Kasumi-1 (cell line): ENCODE data around the gene EMC1.
"Not testable (repeated sequence)": the region's sequence is repeated elsewhere in the genome, so short reads cannot be mapped to it uniquely, and the experiment has no call there.

Source experiments
- DNase-seq, 2 experiments: peaks; one replicate each; lab custom pipeline; 2025; lab: John Stamatoyannopoulos, UW

The EMC1 gene

GRCh38 chr1:19251305-19252196 lies at the start of gene EMC1, which contains the start of gene MRTO4:
TSS of gene EMC1 (minus strand) at chr1:19251524. CDS start at chr1:19251509, 15 bp downstream.
TSS of gene MRTO4 (plus strand) at chr1:19251805. CDS start at chr1:19251836, 31 bp downstream.
- DNase-seq = peak; percentile 76 to 78

GRCh38 chr1:19300211-19300610 lies 48.9 kb upstream of the EMC1 start:
- no peak for DNase-seq

DNA sequence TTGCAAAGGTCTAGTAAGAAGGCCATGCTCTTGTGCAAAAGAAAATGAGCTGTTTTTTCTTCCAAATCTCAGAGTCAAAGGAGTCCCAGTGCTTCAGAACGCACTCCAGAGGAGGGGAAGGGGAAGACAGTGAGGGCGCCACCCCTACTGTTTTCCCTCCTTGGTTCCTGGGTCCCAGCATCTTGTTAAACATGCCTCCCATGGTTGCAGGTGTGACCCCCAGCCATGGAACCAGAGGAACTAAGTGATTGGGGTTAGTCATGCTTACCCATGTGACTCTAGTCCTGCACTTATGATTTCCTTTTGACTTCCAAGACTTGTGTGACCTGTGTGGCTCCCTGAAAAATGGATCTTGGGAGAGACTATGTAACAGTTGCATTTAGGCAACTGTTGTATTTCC lies 43.3 kb upstream of the EMC1 start:
- DNase-seq = no peak

GRCh38 chr1:19289244-19289643 lies 37.9 kb upstream of the EMC1 start:
- DNase-seq = no peak

DNA sequence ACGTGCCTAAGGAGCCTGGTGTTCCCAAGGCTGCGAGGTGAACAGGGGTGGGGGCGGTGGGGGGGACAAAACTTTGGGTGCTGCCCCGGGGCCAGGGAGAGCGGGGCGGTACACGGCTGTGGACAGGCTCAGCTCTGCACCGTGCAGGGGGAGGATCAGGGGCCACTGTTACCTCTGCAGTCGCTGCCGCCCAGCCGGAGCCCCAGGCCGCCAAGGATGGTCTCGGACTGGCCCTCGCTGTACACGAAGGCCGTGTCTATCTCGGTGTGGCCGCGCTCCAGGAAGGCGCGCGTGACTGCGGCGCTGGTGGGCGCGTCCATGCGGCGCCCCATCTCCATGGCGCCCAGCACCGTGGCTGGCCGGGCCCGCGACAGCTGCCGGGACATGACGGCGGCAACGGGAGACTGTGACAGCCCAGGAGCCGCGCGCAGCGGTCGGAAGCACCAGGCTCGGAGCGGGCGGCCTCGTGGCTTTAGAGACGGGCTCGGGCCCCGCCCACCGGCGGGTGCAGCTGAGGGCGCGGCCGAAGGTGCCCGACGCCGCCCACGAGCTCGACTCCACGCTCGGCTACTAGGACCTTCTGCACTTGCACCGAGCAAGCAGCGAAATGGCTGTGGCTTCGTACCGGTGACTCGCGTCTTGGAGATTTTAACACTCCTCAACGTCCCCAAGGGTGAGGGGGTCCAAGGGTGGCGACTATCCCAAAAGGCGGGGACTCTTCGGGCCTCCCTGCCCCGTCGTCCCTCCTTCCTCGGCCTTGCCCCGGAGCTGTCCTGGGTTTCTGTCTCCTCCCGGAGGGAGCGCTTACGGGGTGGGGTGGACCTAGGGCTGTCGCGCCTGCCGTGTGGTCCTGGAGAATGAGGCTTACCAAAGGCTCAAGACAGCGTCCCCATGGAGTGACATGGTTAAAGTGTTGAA lies 37.3 kb upstream of the EMC1 start, which contains the start of gene AKR7A3:
TSS of gene AKR7A3 (minus strand) at position 447 of the 918 bp plus-strand sequence. CDS start at position 386, 61 bp downstream.
- DNase-seq = not testable (repeated sequence)

- DNase-seq = no peak
These were observed 36.3 kb upstream of the EMC1 start for GRCh38 chr1:19287436-19288185.

GRCh38 chr1:19285807-19286206 lies 34.5 kb upstream of the EMC1 start:
- not testable (repeated sequence) for DNase-seq

DNA sequence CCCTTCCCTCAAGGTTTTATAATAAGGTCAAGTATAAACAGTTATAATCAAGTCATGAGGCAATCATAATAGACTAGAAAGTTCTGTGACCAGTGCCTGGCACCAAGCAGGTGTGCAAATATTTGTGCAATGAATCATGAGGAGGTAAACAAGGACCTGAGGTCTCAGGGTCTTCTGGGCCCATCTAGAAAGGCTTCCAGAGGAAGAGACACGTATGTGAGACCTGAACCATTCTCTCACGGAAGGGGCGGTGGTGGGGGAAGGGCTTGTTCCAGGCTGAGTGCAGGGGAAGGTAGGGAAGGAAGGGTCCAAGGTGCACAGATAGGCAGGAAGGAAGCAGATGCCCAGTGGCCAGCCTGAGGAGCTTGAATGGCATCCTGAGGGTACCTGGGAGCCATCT lies 34.0 kb upstream of the EMC1 start:
- not testable (repeated sequence) for DNase-seq

DNA sequence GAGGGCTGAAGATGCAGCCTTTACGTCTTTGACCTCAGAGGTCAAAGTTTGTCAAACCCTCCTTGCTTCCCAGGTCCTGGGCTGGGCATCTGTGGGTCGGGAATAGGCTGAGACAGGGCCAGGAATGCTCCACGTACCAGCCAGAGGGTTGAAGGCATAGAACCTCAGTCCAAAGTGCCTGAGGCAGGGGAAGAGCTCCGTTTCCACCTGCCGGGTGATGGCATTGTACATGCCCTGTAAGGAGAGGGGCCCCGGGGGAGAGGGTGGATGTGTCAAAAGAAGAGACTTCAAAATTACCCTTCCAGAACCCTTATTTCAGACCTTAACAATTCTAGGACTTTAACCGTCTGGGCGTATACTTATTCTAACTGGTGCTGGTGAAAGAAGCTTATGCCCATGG lies 33.6 kb upstream of the EMC1 start:
- DNase-seq = no peak

- DNase-seq = no peak
These were observed 32.6 kb upstream of the EMC1 start for GRCh38 chr1:19283891-19284290.

GRCh38 chr1:19274636-19275035 lies 23.3 kb upstream of the EMC1 start:
- DNase-seq = no peak

DNA sequence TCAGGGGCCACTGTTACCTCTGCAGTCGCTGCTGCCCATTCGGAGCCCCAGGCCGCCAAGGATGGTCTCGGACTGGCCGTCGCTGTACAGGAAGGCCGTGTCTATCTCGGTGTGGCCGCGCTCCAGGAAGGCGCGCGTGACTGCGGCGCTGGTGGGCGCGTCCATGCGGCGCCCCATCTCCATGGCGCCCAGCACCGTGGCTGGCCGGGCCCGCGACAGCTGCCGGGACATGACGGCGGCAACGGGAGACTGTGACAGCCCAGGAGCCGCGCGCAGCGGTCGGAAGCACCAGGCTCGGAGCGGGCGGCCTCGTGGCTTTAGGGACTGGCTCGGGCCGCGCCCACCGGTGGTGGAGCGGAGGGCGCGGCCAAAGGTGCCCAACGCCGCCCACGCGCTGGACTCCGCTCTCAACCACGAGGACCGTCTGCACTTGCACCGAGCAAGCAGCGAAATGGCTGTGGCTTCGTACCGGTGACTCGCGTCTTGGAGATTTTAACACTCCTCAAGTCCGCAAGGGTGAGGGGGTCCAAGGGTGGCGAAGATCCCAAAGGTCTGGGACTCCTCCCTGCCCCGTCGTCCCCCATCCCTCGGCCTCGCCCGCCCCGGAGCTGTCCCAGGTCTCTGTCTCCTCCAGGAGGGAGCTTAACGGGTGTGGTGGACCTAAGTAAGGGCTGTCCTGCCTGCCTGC lies 22.7 kb upstream of the EMC1 start:
- DNase-seq = not testable (repeated sequence)

DNA sequence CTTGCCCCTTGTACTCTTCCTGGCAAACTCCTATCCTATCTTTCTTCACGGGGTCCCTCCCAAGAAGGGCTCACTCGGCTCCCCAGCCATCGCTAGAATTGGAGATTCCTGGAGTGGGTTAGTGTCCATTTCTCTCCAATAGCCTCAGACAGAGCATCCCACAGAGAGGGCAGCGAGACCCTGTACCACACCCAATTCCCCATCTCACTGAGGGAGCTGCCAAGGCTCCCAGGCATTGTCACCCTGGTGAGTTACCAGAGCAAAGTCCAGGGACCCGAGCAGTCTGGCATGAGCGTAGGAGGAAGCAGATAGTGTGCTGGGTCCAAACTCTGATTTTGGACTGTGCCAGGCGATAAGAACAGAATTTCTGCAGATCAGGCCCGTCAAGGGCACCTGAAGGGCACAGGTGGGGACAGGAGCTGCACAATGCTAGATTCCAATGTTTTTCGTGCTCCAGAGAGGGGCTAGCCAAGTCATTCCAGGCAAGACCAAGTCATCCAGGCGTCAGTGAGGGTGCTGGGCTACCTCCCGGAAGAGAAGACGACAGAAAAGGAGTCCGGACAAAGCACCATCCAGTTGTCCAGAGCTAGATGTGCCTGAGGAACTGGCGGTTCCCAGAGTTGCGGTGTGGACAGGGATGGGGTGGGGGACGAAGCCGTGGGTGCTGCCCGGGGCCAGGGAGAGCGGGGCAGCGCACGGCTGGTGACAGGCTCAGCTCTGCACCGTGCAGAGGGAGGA lies 22.0 kb upstream of the EMC1 start:
- DNase-seq = no peak

DNA sequence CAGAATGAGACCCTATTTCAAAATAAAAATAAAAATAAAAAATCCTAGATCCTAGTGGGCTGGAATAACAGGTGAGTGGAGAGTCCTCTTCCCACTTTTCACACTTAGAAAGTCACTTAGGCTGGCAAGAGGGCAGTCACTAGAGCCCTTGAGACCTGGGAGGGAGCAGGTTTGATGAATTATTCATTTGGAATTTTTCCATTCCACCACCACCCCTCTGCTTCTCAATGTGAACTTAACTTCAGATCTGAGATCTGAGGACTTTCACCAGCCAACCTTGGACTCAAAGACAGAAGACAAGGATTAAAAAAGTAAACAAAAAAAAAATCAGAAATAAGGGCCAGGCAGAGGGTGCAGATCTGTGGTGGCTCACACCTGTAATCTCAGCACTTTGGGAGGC lies 20.7 kb upstream of the EMC1 start:
- no peak for DNase-seq

- DNase-seq = not testable (repeated sequence)
These were observed 19.0 kb upstream of the EMC1 start for GRCh38 chr1:19270343-19270730.

- DNase-seq = not testable (repeated sequence)
These were observed 18.4 kb upstream of the EMC1 start for GRCh38 chr1:19269427-19270342.

GRCh38 chr1:19268445-19268844 lies 17.1 kb upstream of the EMC1 start:
- DNase-seq = no peak

DNA sequence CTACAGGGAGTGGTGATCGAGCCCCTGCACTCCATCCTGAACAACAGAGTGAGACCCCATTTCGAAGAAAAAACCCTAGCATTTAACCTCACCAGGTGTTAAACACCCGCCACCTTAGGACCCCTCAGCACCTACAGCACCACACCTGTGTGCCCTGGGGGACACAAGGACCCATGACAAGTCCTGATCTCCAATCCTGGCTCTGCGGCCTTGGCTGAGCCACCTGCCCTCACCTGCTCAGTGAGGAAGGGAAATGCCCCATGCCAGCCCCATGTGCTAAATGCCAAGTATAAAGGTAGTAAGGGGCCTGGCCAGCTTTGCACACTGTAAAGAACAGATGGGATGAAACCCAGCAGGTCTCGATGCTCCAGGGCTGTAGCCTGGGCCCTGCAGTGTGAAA lies 11.4 kb upstream of the EMC1 start:
- DNase-seq = no peak

DNA sequence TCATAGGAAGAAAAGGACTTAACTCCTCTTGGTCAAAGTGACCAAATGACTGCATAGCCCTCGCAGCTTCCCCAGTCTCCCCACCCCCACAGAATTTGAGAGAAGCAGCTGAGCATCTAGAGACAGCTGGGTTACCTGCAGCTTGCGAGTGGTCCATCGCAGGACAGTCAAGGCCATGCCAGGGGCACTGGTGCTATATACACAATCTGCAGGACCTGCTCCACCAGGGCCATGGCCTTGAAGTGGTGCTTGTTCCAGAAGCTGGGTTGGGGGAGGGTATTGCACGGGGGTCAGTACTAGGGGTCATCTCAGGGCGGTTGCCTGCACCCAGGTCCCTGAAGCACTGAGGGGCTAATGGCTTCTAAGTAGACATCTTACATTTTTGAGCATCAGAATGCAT lies 10.7 kb upstream of the EMC1 start:
- no peak for DNase-seq
